ENCODE results near the gene RHEBL1.

RHEBL1 gene

GRCh38 chr12:49030119-49030518, 39.7 kb downstream of the RHEBL1 start:
- no CpG with 5 or more reads among the region's 8 CpGs for WGBS, 2 donors (ENCODE audit: extremely low coverage in 2 of 2, insufficient read length in 2 of 2, insufficient replicate concordance in 1 of 2)
- peaks cover 83 to 99% of the 10 kb centered on the region in 2 donors for H3K36me3 ChIP-seq (replicated peaks in 1 of 2; ENCODE audit: control insufficient read depth in 2 of 2, insufficient read depth in 2 of 2, low read length in 2 of 2)

GRCh38 chr12:49028666-49029275, 41.0 kb downstream of the RHEBL1 start:
- Histone ChIP-seq H3K36me3 (replicated peaks in 1 of 2; ENCODE audit: control insufficient read depth in 2 of 2, insufficient read depth in 2 of 2, low read length in 2 of 2) (peaks cover 79 to 99% of the 10 kb centered on the region in 2 donors), H2AK5ac (ENCODE audit: low read depth, low read length) (no peak overlapping the region), H3K9me3 (replicated peaks in 1 of 2; ENCODE audit: control insufficient read depth in 2 of 2, insufficient read depth in 1 of 2, low read depth in 1 of 2, low read length in 2 of 2) (no peaks in the 10 kb centered on the region), H2BK5ac (ENCODE audit: low read length) (no peak overlapping the region), H3K79me1 (ENCODE audit: low read depth, low read length) (peaks cover 6% of the 10 kb centered on the region), H2BK12ac (ENCODE audit: low read length) (no peak overlapping the region), H2AFZ (ENCODE audit: low read length) (no peak overlapping the region), H2BK15ac (ENCODE audit: low read length) (no peak overlapping the region), H3K9ac (ENCODE audit: low read depth, low read length, poor library complexity) (no peak overlapping the region), H3K4me1 (ENCODE audit: control insufficient read depth in 2 of 2, insufficient read depth in 1 of 2, low read depth in 1 of 2, low read length in 2 of 2) (no peaks in the 10 kb centered on the region), H3K18ac (ENCODE audit: low read length) (no peak overlapping the region), H3K27ac (replicated peaks; ENCODE audit: low read length) (no peak overlapping the region), H3K27me3 (ENCODE audit: control insufficient read depth in 3 of 3, insufficient read depth in 3 of 3, low read depth in 1 of 3, low read length in 3 of 3) (no peaks in the 10 kb centered on the region), H3K4ac (ENCODE audit: low read length) (no peak overlapping the region), H3K14ac (ENCODE audit: low read length) (no peak overlapping the region), H3K4me3 (ENCODE audit: low read length in 2 of 2) (no peak overlapping the region), H4K91ac (ENCODE audit: low read depth, low read length, poor library complexity) (no peak overlapping the region), H3K23ac (ENCODE audit: low read depth, low read length, poor library complexity) (no peak overlapping the region), H4K8ac (ENCODE audit: low read depth, low read length) (no peak overlapping the region), H2BK120ac (ENCODE audit: low read depth, low read length) (no peak overlapping the region), H3K4me2 (ENCODE audit: insufficient read depth, low read length, poor library complexity, severe bottlenecking) (no peak overlapping the region)
- no CpG with 5 or more reads among the region's 10 CpGs for WGBS, 2 donors (ENCODE audit: extremely low coverage in 2 of 2, insufficient read length in 2 of 2, insufficient replicate concordance in 1 of 2)
- DNase-seq (ENCODE audit: low spot score): no peak

More at GRCh38 chr12:49030119-49030518, 39.7 kb downstream of the RHEBL1 start:
- no peaks in the 10 kb centered on the region for H3K27me3 ChIP-seq (ENCODE audit: control insufficient read depth in 3 of 3, insufficient read depth in 3 of 3, low read depth in 1 of 3, low read length in 3 of 3)
- no peaks in the 10 kb centered on the region for H3K9me3 ChIP-seq (replicated peaks in 1 of 2; ENCODE audit: control insufficient read depth in 2 of 2, insufficient read depth in 1 of 2, low read depth in 1 of 2, low read length in 2 of 2)
- H3K23ac ChIP-seq (ENCODE audit: low read depth, low read length, poor library complexity): no peak overlapping the region
- no peak overlapping the region for H2AK5ac ChIP-seq (ENCODE audit: low read depth, low read length)
- H3K4me2 ChIP-seq (ENCODE audit: insufficient read depth, low read length, poor library complexity, severe bottlenecking): no peak overlapping the region
- no peak overlapping the region for H2BK15ac ChIP-seq (ENCODE audit: low read length)
- H3K4me3 ChIP-seq (ENCODE audit: low read length in 2 of 2): no peak overlapping the region
- DNase-seq (ENCODE audit: low spot score): no peak
- no peak overlapping the region for H2AFZ ChIP-seq (ENCODE audit: low read length)
- H2BK120ac ChIP-seq (ENCODE audit: low read depth, low read length): no peak overlapping the region
- no peak overlapping the region for H3K14ac ChIP-seq (ENCODE audit: low read length)
- no peak overlapping the region for H3K4ac ChIP-seq (ENCODE audit: low read length)
- peak overlapping the region; percentile 31 for H4K8ac ChIP-seq (ENCODE audit: low read depth, low read length)
- H3K9ac ChIP-seq (ENCODE audit: low read depth, low read length, poor library complexity): no peak overlapping the region
- no peak overlapping the region for H3K18ac ChIP-seq (ENCODE audit: low read length)
- H3K79me1 ChIP-seq (ENCODE audit: low read depth, low read length): peaks cover 7% of the 10 kb centered on the region
- H3K27ac ChIP-seq (replicated peaks; ENCODE audit: low read length): no peak overlapping the region
- H2BK12ac ChIP-seq (ENCODE audit: low read length): no peak overlapping the region
- H3K4me1 ChIP-seq (ENCODE audit: control insufficient read depth in 2 of 2, insufficient read depth in 1 of 2, low read depth in 1 of 2, low read length in 2 of 2): no peaks in the 10 kb centered on the region
- no peak overlapping the region for H4K91ac ChIP-seq (ENCODE audit: low read depth, low read length, poor library complexity)
- H2BK5ac ChIP-seq (ENCODE audit: low read length): no peak overlapping the region

GRCh38 chr12:49027846-49028555, 41.8 kb downstream of the RHEBL1 start:
- no peak overlapping the region for H4K8ac ChIP-seq (ENCODE audit: low read depth, low read length)
- H3K4me2 ChIP-seq (ENCODE audit: insufficient read depth, low read length, poor library complexity, severe bottlenecking): no peak overlapping the region
- H4K91ac ChIP-seq (ENCODE audit: low read depth, low read length, poor library complexity): no peak overlapping the region
- no peak overlapping the region for H3K4me3 ChIP-seq (ENCODE audit: low read length in 2 of 2)
- WGBS, 2 donors (ENCODE audit: extremely low coverage in 2 of 2, insufficient read length in 2 of 2, insufficient replicate concordance in 1 of 2): no CpG with 5 or more reads among the region's 9 CpGs
- no peak overlapping the region for H3K18ac ChIP-seq (ENCODE audit: low read length)
- H3K23ac ChIP-seq (ENCODE audit: low read depth, low read length, poor library complexity): no peak overlapping the region
- H2BK5ac ChIP-seq (ENCODE audit: low read length): no peak overlapping the region
- H3K9ac ChIP-seq (ENCODE audit: low read depth, low read length, poor library complexity): no peak overlapping the region
- H2AK5ac ChIP-seq (ENCODE audit: low read depth, low read length): no peak overlapping the region
- H3K27me3 ChIP-seq (ENCODE audit: control insufficient read depth in 3 of 3, insufficient read depth in 3 of 3, low read depth in 1 of 3, low read length in 3 of 3): no peaks in the 10 kb centered on the region
- H3K9me3 ChIP-seq (replicated peaks in 1 of 2; ENCODE audit: control insufficient read depth in 2 of 2, insufficient read depth in 1 of 2, low read depth in 1 of 2, low read length in 2 of 2): no peaks in the 10 kb centered on the region
- H3K27ac ChIP-seq (replicated peaks; ENCODE audit: low read length): no peak overlapping the region
- no peak overlapping the region for H2AFZ ChIP-seq (ENCODE audit: low read length)
- peaks cover 6% of the 10 kb centered on the region for H3K79me1 ChIP-seq (ENCODE audit: low read depth, low read length)
- H2BK120ac ChIP-seq (ENCODE audit: low read depth, low read length): no peak overlapping the region
- H2BK12ac ChIP-seq (ENCODE audit: low read length): no peak overlapping the region
- no peak overlapping the region for H2BK15ac ChIP-seq (ENCODE audit: low read length)
- H3K36me3 ChIP-seq (replicated peaks in 1 of 2; ENCODE audit: control insufficient read depth in 2 of 2, insufficient read depth in 2 of 2, low read length in 2 of 2): peaks cover 77 to 99% of the 10 kb centered on the region in 2 donors
- H3K4me1 ChIP-seq (ENCODE audit: control insufficient read depth in 2 of 2, insufficient read depth in 1 of 2, low read depth in 1 of 2, low read length in 2 of 2): no peaks in the 10 kb centered on the region
- no peak overlapping the region for H3K4ac ChIP-seq (ENCODE audit: low read length)
- no peak overlapping the region for H3K14ac ChIP-seq (ENCODE audit: low read length)
- no peak for DNase-seq (ENCODE audit: low spot score)

- no peak overlapping the region for H2AFZ ChIP-seq (ENCODE audit: low read length)
- H3K14ac ChIP-seq (ENCODE audit: low read length): no peak overlapping the region
- H2AK5ac ChIP-seq (ENCODE audit: low read depth, low read length): no peak overlapping the region
- no peaks in the 10 kb centered on the region for H3K27me3 ChIP-seq (ENCODE audit: control insufficient read depth in 3 of 3, insufficient read depth in 3 of 3, low read depth in 1 of 3, low read length in 3 of 3)
- H3K9ac ChIP-seq (ENCODE audit: low read depth, low read length, poor library complexity): peak overlapping the region; percentile 50
- H3K4me1 ChIP-seq (ENCODE audit: control insufficient read depth in 2 of 2, insufficient read depth in 1 of 2, low read depth in 1 of 2, low read length in 2 of 2): no peaks in the 10 kb centered on the region
- no peak overlapping the region for H4K91ac ChIP-seq (ENCODE audit: low read depth, low read length, poor library complexity)
- H3K79me1 ChIP-seq (ENCODE audit: low read depth, low read length): peaks cover 4% of the 10 kb centered on the region
- no peak overlapping the region for H2BK5ac ChIP-seq (ENCODE audit: low read length)
- WGBS, 2 donors (ENCODE audit: extremely low coverage in 2 of 2, insufficient read length in 2 of 2, insufficient replicate concordance in 1 of 2): no CpG with 5 or more reads among the region's 26 CpGs
- H3K4me2 ChIP-seq (ENCODE audit: insufficient read depth, low read length, poor library complexity, severe bottlenecking): no peak overlapping the region
- H3K4ac ChIP-seq (ENCODE audit: low read length): no peak overlapping the region
- no peak overlapping the region for H3K27ac ChIP-seq (replicated peaks; ENCODE audit: low read length)
- peaks cover 77 to 99% of the 10 kb centered on the region in 2 donors for H3K36me3 ChIP-seq (replicated peaks in 1 of 2; ENCODE audit: control insufficient read depth in 2 of 2, insufficient read depth in 2 of 2, low read length in 2 of 2)
- DNase-seq (ENCODE audit: low spot score): no peak
- H3K9me3 ChIP-seq (replicated peaks in 1 of 2; ENCODE audit: control insufficient read depth in 2 of 2, insufficient read depth in 1 of 2, low read depth in 1 of 2, low read length in 2 of 2): peaks cover 0 to 2% of the 10 kb centered on the region in 2 donors
- H2BK120ac ChIP-seq (ENCODE audit: low read depth, low read length): no peak overlapping the region
- no peak overlapping the region for H2BK15ac ChIP-seq (ENCODE audit: low read length)
- no peak overlapping the region for H3K18ac ChIP-seq (ENCODE audit: low read length)
- H4K8ac ChIP-seq (ENCODE audit: low read depth, low read length): no peak overlapping the region
- no peak overlapping the region for H3K4me3 ChIP-seq (ENCODE audit: low read length in 2 of 2)
- H2BK12ac ChIP-seq (ENCODE audit: low read length): no peak overlapping the region
- peak overlapping the region; percentile 17 for H3K23ac ChIP-seq (ENCODE audit: low read depth, low read length, poor library complexity)
Measured at GRCh38 chr12:49026678-49027480, 42.9 kb downstream of the RHEBL1 start.
